T1000 (cell line): ENCODE results near the gene GNAO1.

Experiments
- DNase-seq: peaks from one replicate; lab custom pipeline; 2025; ENCODE audit warnings: mixed read lengths; lab: John Stamatoyannopoulos, UW

GNAO1 gene

GRCh38 chr16:56336071-56336688 is 144.9 kb downstream of the GNAO1 start:
- no peak for DNase-seq

- DNase-seq: no peak
These were observed 145.4 kb downstream of the GNAO1 start for GRCh38 chr16:56336711-56337110.

DNA sequence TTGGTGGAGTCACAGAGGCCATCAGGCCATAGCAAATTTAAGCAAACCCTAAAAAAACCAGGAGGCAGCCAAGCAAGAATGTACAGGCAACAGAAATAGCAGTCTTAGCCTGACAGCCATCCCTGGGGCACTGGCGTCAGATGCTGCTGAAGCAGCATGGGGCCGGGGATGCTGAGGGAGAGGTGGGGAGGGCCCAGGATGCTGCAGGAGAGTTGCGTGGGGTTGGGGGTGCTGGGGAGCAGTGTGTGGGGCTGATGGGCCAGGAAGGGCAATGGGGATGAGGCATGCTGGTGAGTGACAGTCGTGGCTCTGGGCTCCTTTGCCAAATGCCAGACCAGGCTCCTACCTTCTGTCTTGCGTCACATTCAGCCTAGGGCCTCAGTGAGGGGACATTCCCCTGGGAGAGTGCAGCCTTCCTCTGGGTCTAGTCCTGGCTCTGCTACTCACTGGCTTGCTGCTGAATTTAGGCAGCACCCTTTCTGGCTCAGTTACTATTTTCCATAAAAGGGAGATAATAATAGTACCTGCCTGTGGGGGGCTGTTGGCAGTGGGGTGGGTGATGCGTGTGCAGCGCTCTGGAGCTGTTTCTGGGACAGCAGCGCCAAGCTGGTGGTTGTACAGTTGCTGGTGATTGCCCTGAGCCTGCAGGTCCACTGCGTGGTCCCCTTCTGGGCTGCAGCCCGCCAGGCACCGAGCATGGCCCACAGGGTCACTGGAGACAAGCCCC is 146.0 kb downstream of the GNAO1 start:
- no peak for DNase-seq

DNA sequence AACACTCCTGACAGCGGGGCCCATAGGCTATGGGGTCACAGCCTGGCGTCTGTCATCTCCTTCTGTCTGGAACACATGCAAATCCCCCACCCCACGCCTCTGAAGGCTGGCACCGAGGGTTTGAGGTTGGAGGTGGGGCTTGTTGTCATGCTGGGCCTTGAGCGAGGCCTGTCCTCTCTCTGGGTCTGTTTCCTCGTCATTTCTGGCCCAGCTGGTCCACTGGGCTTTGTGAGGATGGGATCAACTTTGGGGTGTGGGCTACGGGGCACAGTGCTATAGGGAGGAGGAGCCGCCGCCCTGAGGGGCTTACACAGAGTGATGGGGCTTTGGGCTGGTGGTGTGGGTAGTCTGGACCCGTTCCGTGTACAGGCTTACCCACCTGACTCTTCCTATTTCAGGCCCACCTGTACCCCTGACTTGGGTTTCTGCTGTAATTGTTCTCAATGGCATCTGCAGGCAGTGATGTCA is 146.6 kb downstream of the GNAO1 start:
- no peak for DNase-seq

DNA sequence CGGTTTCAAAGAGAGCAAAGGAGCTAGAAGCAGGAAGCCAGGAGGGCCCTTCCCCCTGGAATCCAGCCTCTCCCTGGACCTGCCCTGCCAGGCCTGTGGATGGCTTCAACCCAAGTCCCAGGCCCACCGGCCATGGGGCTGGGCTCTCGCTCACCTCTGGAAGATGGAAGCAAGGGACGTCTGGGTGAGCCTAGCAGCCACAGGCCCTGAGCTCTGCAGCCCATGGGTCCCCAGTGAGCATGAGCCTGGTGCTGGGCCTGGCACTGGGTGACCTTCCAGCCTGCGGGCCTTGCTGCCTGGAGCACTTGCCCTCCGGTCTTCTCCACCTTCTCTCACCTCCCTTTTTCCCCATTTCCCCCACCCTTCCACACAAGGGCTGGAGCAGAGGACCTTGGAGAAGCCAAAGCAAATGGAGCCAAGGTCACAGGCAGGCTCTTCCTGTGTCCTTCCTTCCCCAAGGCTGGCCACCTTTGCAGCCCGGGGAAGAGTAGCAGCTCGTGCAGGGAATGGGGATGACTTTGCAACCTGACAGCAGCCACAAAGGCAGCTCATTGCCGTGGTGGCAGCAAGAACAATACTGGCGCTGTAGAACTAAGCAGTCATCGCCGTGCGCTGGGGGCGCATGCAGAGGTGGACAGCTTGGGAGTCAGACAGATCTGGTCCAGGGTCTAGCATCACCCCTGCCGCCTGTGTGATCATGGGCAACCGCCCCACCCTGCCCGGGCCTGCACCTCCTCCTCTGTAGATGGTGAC is 147.5 kb downstream of the GNAO1 start:
- DNase-seq: no peak

- no peak for DNase-seq
These were observed 148.3 kb downstream of the GNAO1 start for GRCh38 chr16:56339431-56340195.

DNA sequence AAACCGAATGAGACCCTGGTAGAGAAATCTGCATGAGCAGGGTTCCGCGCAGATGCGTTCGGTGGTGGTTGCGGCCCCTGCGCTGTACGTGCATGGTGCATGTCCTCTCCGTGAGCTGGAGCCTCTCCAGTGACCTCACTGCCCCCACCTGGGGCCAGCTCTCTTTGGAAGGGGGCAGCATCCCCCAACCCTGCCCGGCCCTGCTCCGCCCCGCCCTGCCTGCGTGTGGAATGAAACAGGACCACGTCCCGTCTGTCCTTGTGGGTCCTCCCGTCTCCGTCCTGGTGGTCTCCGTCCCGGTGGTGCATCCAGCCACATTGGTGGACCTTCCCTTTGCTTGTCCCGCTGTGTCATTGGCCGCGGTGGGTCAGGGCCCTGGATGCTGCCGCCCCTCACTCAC is 149.1 kb downstream of the GNAO1 start:
- no peak for DNase-seq

DNA sequence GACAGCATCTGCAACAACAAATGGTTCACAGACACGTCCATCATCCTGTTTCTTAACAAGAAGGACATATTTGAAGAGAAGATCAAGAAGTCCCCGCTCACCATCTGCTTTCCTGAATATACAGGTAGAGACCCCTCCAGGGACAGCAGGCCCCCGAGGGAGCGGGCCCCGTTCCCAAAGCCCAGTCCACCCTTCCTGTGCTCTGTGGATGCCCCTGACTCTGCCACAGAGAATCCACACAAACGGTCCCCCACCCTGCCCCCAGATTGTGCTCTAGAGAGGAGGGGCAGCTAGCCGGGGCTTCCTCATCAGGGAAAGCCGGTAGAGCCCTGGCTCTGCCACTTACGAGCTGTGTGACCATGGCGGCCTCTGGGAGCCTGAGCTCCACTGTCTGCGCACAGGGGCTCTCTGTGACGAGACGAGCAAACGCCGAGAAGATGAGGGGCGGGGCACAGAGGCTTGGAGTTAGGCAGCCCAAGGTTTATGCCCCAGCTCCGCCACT is 149.6 kb downstream of the GNAO1 start:
- DNase-seq: no peak

DNA sequence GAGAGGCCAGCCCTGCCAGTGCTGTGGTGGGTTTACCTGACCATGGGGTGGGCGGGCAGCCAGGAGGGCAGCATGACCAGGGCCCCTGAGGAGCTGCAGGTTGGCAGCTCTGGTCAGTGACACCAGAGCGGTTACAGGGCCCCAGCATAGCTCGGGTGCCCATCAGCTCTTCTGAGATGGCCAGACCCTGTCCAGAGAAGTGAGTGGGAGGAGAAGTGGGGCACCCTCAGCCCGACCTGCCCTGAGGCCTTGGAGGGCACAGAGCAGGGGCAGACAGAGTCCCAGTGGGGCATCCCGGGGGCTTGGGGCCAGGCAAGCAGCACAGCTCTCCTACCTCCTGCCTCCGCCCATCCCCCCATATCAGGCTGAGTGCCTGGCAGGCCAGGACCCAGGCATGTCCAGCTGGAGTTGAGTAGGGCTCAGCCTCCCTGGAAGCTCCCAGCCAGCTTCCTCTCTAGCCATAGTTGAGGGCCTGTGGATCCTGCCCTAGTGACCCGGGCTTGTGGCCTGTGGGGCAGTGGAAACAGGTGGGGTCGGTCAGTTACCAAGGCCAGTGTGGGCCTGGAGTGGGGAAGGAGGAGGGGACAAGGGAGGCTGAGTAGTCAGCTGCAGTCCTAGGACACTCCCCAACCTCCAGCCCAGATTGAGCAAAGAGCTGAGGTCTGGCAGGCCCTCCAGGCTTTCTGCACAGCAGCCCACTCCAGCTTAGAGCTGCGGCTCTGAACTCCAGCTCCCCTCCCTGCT is 150.5 kb downstream of the GNAO1 start:
- no peak for DNase-seq

DNA sequence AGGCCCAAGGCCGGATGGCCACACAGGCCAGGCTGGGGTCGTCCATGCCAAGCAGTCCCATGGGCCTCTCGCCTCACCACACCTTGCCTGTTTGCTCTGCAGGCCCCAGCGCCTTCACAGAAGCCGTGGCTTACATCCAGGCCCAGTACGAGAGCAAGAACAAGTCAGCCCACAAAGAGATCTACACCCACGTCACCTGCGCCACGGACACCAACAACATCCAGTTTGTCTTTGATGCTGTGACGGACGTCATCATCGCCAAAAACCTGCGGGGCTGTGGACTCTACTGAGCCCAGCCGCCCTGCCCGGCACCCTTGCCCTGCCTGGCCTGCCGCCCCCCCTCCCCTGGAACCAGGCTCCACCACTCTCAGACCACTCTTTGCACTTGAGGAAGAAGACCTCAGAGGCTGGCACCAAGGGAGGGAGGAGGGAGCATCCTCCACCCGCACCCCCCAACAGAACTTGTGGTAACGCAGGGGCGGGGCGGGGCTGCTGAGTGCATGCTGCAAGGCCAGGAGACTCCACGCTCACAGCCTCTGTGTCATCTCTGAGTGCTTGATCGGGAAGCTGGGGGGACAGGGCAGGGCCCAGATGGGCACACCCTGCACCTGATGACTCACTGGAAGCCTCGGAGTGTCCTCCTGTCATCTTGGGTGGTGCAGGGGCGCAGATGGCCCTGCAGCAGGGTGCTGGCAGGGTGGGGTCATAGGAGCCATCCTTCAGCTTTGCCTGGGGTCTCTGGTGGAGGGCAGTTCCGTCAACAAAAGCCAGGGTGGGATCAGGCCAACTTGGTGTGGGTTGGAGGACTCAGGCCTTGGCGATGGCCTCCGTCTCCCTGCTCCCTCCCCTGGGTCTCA is 152.6 kb downstream of the GNAO1 start:
- no peak for DNase-seq

- DNase-seq: no peak
These were observed 153.5 kb downstream of the GNAO1 start for GRCh38 chr16:56344518-56345405.

GRCh38 chr16:56345406-56346050 is 154.2 kb downstream of the GNAO1 start:
- DNase-seq: no peak

GRCh38 chr16:56346131-56346890 is 155.0 kb downstream of the GNAO1 start:
- no peak for DNase-seq

DNA sequence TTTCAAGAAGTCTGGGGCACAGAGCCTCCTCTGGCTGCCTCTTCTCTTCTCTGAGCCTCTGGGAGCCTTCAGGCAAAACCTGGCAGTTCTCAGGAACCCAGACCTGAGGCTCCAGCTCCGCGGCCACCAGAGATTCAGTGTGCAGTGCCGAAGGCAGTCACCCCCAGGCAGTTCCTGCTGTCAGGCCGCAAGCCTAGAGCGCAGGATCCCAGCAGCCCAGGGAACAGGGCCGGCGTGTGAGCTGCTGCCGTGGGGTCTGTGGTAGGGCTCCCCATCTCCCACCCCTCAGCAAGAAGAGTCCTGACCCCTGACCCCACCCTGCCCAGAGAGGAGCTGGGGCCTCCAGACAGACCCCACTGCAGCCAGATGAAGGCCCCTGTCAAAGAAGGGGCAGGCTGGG is 155.9 kb downstream of the GNAO1 start:
- no peak for DNase-seq

GRCh38 chr16:56347670-56348069 is 156.4 kb downstream of the GNAO1 start:
- no peak for DNase-seq

GRCh38 chr16:56348168-56349085 is 157.1 kb downstream of the GNAO1 start:
- DNase-seq: no peak

DNA sequence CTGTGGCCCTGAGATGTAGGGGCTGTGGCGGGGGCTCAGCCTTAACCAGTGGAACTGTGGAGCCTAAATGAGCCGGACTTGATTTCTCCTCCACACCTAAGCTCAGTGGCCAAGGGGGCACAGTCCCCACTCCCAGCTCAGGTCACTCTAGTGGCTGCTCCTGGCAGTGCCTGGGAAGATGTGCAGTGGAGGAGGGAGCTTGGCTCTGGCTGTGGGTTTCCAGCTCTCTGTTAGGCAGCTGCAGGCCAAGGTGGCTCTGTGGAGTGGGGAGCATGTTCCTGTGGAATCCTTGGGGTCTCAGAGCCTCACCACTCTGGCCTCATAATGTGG is 157.8 kb downstream of the GNAO1 start:
- no peak for DNase-seq
